HS-27A (cell line): Measurements from ENCODE around the gene SGPP2.
"Not testable (repeated sequence)": the region's sequence is repeated elsewhere in the genome, so short reads cannot be mapped to it uniquely, and the experiment has no call there.

Source experiments
- DNase-seq: peaks from one replicate; pipeline ENCODE4 v3.0.0-alpha.2; 2012; ENCODE audit warnings: low read depth, missing footprints

Gene SGPP2

GRCh38 chr2:222577341-222577740, 153.0 kb downstream of the SGPP2 start:
- DNase-seq, result no peak

DNA sequence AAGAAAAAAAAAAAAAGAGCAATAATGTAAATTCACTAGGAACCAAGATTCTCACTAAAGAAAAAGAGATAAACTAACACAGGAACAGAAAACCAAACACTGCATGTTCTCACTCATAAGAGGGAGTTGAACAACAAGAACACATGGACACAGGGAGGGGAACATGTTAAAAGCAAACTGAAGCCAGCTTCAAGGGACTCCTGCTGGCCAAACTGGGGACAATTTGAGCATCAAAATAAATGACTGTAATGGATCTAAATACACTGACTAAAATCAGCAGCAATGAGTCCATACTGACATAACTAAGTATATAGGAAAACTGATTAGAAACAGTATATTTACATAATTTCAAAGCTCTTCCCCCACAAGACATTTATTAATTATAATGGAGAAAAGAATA, 158.6 kb downstream of the SGPP2 start:
- no peak for DNase-seq

GRCh38 chr2:222584589-222584988, 160.2 kb downstream of the SGPP2 start:
- DNase-seq, result not testable (repeated sequence)

DNA sequence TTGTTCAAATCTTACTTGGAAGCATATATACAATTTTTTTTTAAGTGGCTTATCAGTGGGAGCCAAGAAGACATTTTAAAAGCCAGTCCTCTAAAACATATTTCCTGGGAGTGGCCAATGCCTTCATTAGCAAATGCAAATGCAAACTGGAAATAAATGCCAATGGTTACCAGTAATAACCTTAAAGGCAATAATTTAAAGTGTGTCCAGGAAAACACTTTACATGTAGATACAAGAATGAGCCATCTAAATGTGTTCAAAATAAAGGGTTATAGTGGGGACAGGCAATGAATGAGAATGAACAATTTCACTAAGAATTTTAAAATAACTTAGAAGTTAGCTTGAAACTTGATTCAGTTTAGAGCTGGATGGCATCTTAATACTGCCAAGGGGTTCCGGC, 167.3 kb downstream of the SGPP2 start:
- DNase-seq, result no peak

- DNase-seq, result no peak
Observed at GRCh38 chr2:222592176-222592575, 167.8 kb downstream of the SGPP2 start.

DNA sequence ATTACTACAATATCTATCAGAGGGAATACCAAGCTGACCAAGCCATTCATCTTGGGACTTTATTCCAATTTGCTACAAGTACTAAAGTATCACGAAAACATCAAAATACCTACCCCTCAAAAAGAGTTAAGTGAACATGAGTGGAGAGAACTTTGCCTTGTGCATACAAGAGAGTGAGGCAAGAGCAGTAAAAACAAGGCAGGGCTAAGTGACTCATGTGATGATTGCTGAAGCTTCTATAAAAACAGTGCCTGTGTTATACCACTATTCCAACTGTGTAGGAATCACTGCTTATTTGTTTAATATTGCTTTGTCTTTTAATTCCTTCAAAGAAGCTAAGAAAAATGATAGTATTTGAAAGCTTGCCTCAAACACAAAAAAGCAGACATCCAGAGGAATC, 170.3 kb downstream of the SGPP2 start:
- DNase-seq, result no peak

DNA sequence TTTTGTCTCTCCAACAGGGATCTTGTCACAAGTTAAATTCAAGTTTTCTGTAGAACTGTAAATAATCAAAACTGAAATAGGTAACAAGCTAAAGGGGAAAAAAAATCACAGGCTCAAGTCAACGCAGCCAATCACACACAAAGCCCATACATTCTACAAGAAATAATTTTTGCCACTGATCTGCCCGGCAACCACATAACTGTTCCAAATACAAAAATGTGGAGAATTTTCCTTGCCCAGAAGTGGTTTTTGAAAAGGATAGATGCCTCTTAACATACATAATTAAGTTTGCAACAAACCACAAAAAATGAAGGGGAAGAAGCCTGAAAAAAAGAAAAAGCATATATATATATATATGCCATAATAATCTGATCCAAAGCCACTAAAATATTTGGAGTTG, 171.2 kb downstream of the SGPP2 start:
- DNase-seq, result no peak

DNA sequence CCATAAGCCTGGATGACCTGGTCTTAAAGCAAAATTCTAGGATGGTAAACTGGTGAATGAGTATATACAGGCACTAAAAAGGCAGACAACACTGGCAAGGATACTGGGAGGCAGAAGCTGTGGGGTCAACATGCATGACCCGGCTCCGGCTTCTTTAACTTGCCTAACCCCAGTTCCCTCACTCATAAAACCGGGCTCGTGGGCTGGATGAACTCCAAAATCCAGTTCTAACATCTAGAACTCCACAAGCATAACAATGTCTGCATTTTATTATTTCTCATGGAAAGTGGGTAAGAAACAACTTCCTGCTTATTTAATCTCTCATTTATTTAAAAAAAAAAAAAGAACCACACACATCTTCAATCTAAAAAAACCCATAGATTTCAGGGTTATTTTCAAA, 174.3 kb downstream of the SGPP2 start:
- no peak for DNase-seq

DNA sequence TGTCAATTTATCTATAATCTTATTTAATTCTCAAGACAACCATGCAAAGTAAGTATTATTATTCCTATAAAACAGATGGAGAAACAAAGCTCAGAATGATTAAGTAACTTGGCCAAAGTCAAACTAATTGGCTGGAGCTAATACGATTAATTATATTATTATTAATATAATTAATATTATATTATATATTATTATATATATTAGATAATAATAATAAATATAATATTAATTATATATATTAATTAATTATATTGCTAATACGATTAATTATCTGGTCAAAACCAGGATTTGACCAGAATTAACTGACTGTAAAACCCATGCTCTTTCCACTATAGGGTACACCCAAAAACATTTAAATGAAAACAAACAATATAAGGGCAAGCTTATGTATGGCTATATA, 179.2 kb downstream of the SGPP2 start:
- no peak for DNase-seq

DNA sequence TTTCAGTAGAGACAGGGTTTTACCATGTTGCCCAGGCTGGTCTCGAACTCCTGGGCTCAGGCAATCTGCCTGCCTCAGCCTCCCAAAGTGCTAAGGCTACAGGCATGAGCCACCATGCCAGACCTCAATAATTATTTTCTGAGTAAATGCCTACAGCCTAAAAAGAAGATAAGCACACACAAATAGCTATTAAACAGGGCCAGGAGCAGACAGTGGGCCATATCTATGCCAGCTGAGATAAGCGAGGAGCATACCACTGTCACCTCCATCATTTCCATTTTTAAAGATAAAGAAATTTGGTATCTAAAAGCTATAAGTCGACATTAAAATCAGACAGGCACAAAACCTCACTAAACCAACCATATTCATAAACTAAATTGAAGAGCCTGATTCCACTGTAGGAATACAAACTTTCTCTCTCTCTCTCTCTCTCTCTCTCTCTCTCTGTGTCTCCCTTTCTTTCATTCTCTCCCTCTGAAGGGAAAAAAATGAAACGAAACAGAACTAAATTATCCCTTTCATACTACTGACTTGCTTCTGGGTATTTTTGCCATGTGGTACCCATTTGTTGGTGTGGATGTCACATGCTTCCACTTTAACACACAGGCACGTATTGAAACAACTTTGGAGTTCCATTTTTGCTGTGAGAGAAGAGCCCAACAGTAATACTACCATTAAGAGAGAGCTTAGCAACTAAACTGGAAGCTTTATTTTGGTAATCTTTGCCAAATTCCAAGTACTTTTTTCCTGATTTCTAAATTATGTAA, 180.6 kb downstream of the SGPP2 start:
- no peak for DNase-seq

- no peak for DNase-seq
Observed at GRCh38 chr2:222606306-222606705, 182.0 kb downstream of the SGPP2 start.

GRCh38 chr2:222608081-222608480, 183.7 kb downstream of the SGPP2 start:
- no peak for DNase-seq

GRCh38 chr2:222609381-222609780, 185.0 kb downstream of the SGPP2 start:
- DNase-seq, result no peak
